GM23248 (cell line): ENCODE results near the gene PI3.

Experiments
- EZH2 ChIP-seq: fragments of 200-600 bp; sonication (generic); IDR thresholded peaks from 2 replicates; pipeline ENCODE4 v1.6.1; 2018; ENCODE audit warnings: antibody characterized with exemption, mild to moderate bottlenecking; ENCODE audit not compliant: insufficient read depth, poor library complexity, severe bottlenecking
- EZH2phosphoT487 ChIP-seq: fragments of 200-600 bp; sonication (generic); IDR thresholded peaks from 2 replicates; pipeline ENCODE4 v1.6.1; 2018; ENCODE audit warnings: antibody characterized with exemption, moderate library complexity, mild to moderate bottlenecking, low read depth; ENCODE audit not compliant: insufficient read depth

- TF ChIP-seq EZH2 (no peak), EZH2phosphoT487 (no peak)
Observed at GRCh38 chr20:45156713-45157112, 18.0 kb upstream of the PI3 start.
